ENCODE results near the gene NECAB2.

NECAB2 gene

DNA sequence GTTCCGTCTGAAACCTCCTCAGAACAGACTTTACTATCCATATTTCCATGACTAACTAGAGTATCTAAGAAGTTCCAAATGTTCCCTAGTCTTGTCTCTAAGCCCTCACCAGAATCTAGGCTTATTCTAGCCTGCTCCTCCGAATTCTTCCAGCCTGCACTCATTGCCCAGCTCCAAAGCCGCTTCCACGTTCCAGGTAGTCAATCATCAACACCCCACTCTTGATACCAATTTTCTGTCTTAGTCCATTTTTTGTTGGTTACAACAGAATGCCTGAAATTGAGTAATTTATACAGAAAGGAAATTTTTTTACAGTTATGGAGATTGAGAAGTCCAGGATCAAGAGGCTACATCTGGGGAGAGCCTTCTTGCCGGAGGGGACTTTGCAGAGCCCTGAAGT lies 53.4 kb downstream of the NECAB2 start:
- Histone ChIP-seq H3K4me1 (no peaks in the 10 kb centered on the region), H2AFZ (no peak overlapping the region), H3K4me2 (ENCODE audit: low read length) (no peak overlapping the region), H3K36me3 (ENCODE audit: control insufficient read depth, insufficient read depth, low read length) (no peaks in the 10 kb centered on the region), H3K27me3 (ENCODE audit: control insufficient read depth, insufficient read depth, low read length) (no peaks in the 10 kb centered on the region), H3K4me3 (ENCODE audit: low read depth, low read length) (no peak overlapping the region), H3K79me2 (no peaks in the 10 kb centered on the region), H3K27ac (no peak overlapping the region), H3K9ac (no peak overlapping the region), H3K9me3 (ENCODE audit: control insufficient read depth, low read length) (no peaks in the 10 kb centered on the region)
- TF ChIP-seq, protein P1, sequence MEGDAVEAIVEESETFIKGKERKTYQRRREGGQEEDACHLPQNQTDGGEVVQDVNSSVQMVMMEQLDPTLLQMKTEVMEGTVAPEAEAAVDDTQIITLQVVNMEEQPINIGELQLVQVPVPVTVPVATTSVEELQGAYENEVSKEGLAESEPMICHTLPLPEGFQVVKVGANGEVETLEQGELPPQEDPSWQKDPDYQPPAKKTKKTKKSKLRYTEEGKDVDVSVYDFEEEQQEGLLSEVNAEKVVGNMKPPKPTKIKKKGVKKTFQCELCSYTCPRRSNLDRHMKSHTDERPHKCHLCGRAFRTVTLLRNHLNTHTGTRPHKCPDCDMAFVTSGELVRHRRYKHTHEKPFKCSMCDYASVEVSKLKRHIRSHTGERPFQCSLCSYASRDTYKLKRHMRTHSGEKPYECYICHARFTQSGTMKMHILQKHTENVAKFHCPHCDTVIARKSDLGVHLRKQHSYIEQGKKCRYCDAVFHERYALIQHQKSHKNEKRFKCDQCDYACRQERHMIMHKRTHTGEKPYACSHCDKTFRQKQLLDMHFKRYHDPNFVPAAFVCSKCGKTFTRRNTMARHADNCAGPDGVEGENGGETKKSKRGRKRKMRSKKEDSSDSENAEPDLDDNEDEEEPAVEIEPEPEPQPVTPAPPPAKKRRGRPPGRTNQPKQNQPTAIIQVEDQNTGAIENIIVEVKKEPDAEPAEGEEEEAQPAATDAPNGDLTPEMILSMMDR (IDR thresholded peaks at IDR 0.05): no peak

DNA sequence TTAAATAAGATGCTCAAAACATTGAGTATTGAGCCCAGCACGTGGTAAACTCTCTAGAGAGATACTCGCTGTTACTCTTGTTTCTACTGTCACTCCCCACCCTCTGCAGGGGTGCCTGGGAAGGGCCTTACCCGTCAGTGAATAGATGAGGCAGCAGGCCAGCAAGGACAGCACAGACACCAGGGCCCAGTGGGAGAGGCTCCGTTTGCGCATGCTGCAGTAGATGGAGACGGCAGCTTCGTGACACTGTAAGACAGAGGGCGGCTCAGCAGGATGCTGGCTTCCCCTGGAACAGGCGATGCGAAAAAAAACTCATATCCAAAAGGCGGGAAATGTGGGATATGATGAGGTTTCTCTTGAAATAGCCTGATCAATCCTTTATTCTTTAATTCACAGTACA lies 54.6 kb downstream of the NECAB2 start:
- Histone ChIP-seq H3K27ac (no peak overlapping the region), H3K79me2 (no peaks in the 10 kb centered on the region), H3K4me1 (no peaks in the 10 kb centered on the region), H3K4me3 (ENCODE audit: low read depth, low read length) (no peak overlapping the region), H3K9ac (no peak overlapping the region), H3K36me3 (ENCODE audit: control insufficient read depth, insufficient read depth, low read length) (no peaks in the 10 kb centered on the region), H2AFZ (no peak overlapping the region), H3K9me3 (ENCODE audit: control insufficient read depth, low read length) (no peaks in the 10 kb centered on the region), H3K4me2 (ENCODE audit: low read length) (no peak overlapping the region), H3K27me3 (ENCODE audit: control insufficient read depth, insufficient read depth, low read length) (no peaks in the 10 kb centered on the region)
- TF ChIP-seq, protein P1 (IDR thresholded peaks at IDR 0.05): no peak

DNA sequence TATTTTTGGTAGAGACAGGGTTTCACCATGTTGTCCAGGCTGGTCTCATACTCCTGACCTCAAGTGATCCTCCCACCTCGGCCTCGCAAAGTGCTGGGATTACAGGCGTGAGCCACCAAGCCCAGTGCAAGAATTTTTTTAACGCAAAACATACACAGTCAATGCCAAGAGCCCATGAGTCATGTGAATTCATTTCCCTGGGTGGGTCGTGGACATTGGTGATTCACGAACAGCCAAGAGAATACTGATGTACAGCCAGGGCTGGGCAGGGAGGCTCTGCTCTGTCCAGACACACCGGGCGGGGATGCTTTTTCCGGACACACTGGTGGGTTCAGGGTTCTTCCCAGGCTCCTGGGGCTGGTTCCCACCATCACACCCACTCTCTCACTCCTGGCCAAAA lies 56.8 kb downstream of the NECAB2 start:
- no peaks in the 10 kb centered on the region for H3K4me1 ChIP-seq
- no peak overlapping the region for H3K4me2 ChIP-seq (ENCODE audit: low read length)
- no peak overlapping the region for H3K27ac ChIP-seq
- no peak overlapping the region for H3K4me3 ChIP-seq (ENCODE audit: low read depth, low read length)
- H2AFZ ChIP-seq: no peak overlapping the region
- no peaks in the 10 kb centered on the region for H3K9me3 ChIP-seq (ENCODE audit: control insufficient read depth, low read length)
- no peaks in the 10 kb centered on the region for H3K36me3 ChIP-seq (ENCODE audit: control insufficient read depth, insufficient read depth, low read length)
- no peaks in the 10 kb centered on the region for H3K27me3 ChIP-seq (ENCODE audit: control insufficient read depth, insufficient read depth, low read length)
- H3K79me2 ChIP-seq: no peaks in the 10 kb centered on the region
- TF ChIP-seq, protein P1 (IDR thresholded peaks at IDR 0.05): no peak
- H3K9ac ChIP-seq: no peak overlapping the region

GRCh38 chr16:84026606-84027005 lies 58.6 kb downstream of the NECAB2 start:
- no peaks in the 10 kb centered on the region for H3K9me3 ChIP-seq (ENCODE audit: control insufficient read depth, low read length)
- H3K36me3 ChIP-seq (ENCODE audit: control insufficient read depth, insufficient read depth, low read length): no peaks in the 10 kb centered on the region
- no peaks in the 10 kb centered on the region for H3K27me3 ChIP-seq (ENCODE audit: control insufficient read depth, insufficient read depth, low read length)
- no peak overlapping the region for H3K4me3 ChIP-seq (ENCODE audit: low read depth, low read length)
- H2AFZ ChIP-seq: no peak overlapping the region
- no peak overlapping the region for H3K27ac ChIP-seq
- no peaks in the 10 kb centered on the region for H3K4me1 ChIP-seq
- H3K4me2 ChIP-seq (ENCODE audit: low read length): no peak overlapping the region
- no peak overlapping the region for H3K9ac ChIP-seq
- H3K79me2 ChIP-seq: no peaks in the 10 kb centered on the region
- TF ChIP-seq, protein P1 (IDR thresholded peaks at IDR 0.05): no peak

GRCh38 chr16:84027625-84028024 lies 59.6 kb downstream of the NECAB2 start:
- Histone ChIP-seq H3K79me2 (no peaks in the 10 kb centered on the region), H3K36me3 (ENCODE audit: control insufficient read depth, insufficient read depth, low read length) (no peaks in the 10 kb centered on the region), H3K4me1 (no peaks in the 10 kb centered on the region), H3K27me3 (ENCODE audit: control insufficient read depth, insufficient read depth, low read length) (no peaks in the 10 kb centered on the region), H3K4me2 (ENCODE audit: low read length) (no peak overlapping the region), H3K4me3 (ENCODE audit: low read depth, low read length) (no peak overlapping the region), H3K9ac (no peak overlapping the region), H3K27ac (no peak overlapping the region), H2AFZ (no peak overlapping the region), H3K9me3 (ENCODE audit: control insufficient read depth, low read length) (no peaks in the 10 kb centered on the region)
- TF ChIP-seq, protein P1 (IDR thresholded peaks at IDR 0.05): no peak

All from parathyroid adenoma (tissue), 2 donors.